NCI-H2081 (cell line): ENCODE data around the gene ZBTB16.
A peak's percentile ranks its signal among the peaks of the same experiment; 100 is the strongest.

Experiments used
- DNase-seq, 2 experiments: peaks; one replicate each; lab custom pipeline; 2025; lab: John Stamatoyannopoulos, UW

Gene ZBTB16

GRCh38 chr11:114187173-114187572 lies 127.7 kb downstream of the ZBTB16 start:
- no peak for DNase-seq

- DNase-seq, result no peak
Measured at GRCh38 chr11:114188851-114189570, 129.5 kb downstream of the ZBTB16 start.

- DNase-seq, result no peak
Measured at GRCh38 chr11:114190630-114191029, 131.1 kb downstream of the ZBTB16 start.

- no peak for DNase-seq
Measured at GRCh38 chr11:114191893-114192292, 132.4 kb downstream of the ZBTB16 start.

GRCh38 chr11:114192841-114193389 lies 133.4 kb downstream of the ZBTB16 start:
- peak; percentile 24 to 47 for DNase-seq

GRCh38 chr11:114193730-114194679 lies 134.5 kb downstream of the ZBTB16 start:
- no peak for DNase-seq

- DNase-seq, result no peak
Measured at GRCh38 chr11:114194702-114195101, 135.2 kb downstream of the ZBTB16 start.

- no peak for DNase-seq
Measured at GRCh38 chr11:114195151-114195550, 135.6 kb downstream of the ZBTB16 start.

- no peak for DNase-seq
Measured at GRCh38 chr11:114195981-114196731, 136.6 kb downstream of the ZBTB16 start.

GRCh38 chr11:114196997-114197703 lies 137.6 kb downstream of the ZBTB16 start:
- no peak for DNase-seq

GRCh38 chr11:114197799-114198500 lies 138.4 kb downstream of the ZBTB16 start:
- DNase-seq, result no peak

- no peak for DNase-seq
Measured at GRCh38 chr11:114199051-114199450, 139.5 kb downstream of the ZBTB16 start.

- DNase-seq, result peak; percentile 81 to 94
Measured at GRCh38 chr11:114200351-114201133, 141.0 kb downstream of the ZBTB16 start.

GRCh38 chr11:114201219-114201618 lies 141.7 kb downstream of the ZBTB16 start:
- no peak for DNase-seq

GRCh38 chr11:114202011-114202609 lies 142.6 kb downstream of the ZBTB16 start:
- no peak for DNase-seq

- no peak for DNase-seq
Measured at GRCh38 chr11:114207096-114207495, 147.6 kb downstream of the ZBTB16 start.

- no peak for DNase-seq
Measured at GRCh38 chr11:114208377-114208776, 148.9 kb downstream of the ZBTB16 start.

- DNase-seq, result no peak
Measured at GRCh38 chr11:114209343-114209742, 149.8 kb downstream of the ZBTB16 start.

- DNase-seq, result no peak
Measured at GRCh38 chr11:114209904-114210303, 150.4 kb downstream of the ZBTB16 start.
